HG03469 (cell line): ENCODE data around the gene BTN3A1.
"Not testable (repeated sequence)": the region's sequence is repeated elsewhere in the genome, so short reads cannot be mapped to it uniquely, and the experiment has no call there.

Experiments
- ATAC-seq: cut with Tn5 transposase; IDR thresholded peaks from one replicate; pipeline ENCODE4 v1.9.1; 2021; ENCODE audit warnings: mild to moderate bottlenecking, moderate library complexity, moderate number of reproducible peaks; ENCODE audit not compliant: unreplicated experiment

The BTN3A1 gene

GRCh38 chr6:26412954-26413353 is 10.9 kb downstream of the BTN3A1 start:
- ATAC-seq: no peak

- ATAC-seq: no peak
Measured at GRCh38 chr6:26414281-26414680, 12.2 kb downstream of the BTN3A1 start.

GRCh38 chr6:26415036-26415614 is 13.1 kb downstream of the BTN3A1 start:
- ATAC-seq: no peak

GRCh38 chr6:26415791-26416190 is 13.7 kb downstream of the BTN3A1 start:
- ATAC-seq: no peak

- ATAC-seq: no peak
Measured at GRCh38 chr6:26416288-26416687, 14.2 kb downstream of the BTN3A1 start.

- ATAC-seq: not testable (repeated sequence)
Measured at GRCh38 chr6:26418077-26418476, 16.0 kb downstream of the BTN3A1 start.

GRCh38 chr6:26418795-26419194 is 16.7 kb downstream of the BTN3A1 start:
- not testable (repeated sequence) for ATAC-seq

GRCh38 chr6:26420688-26421171 is 18.7 kb downstream of the BTN3A1 start:
- no peak for ATAC-seq

GRCh38 chr6:26421259-26422144 is 19.4 kb downstream of the BTN3A1 start:
- peak; percentile 73 for ATAC-seq

GRCh38 chr6:26422329-26422728 is 20.3 kb downstream of the BTN3A1 start:
- ATAC-seq: no peak

GRCh38 chr6:26426691-26427450 is 24.8 kb downstream of the BTN3A1 start:
- no peak for ATAC-seq

- ATAC-seq: no peak
Measured at GRCh38 chr6:26427451-26427809, 25.4 kb downstream of the BTN3A1 start.

GRCh38 chr6:26428206-26428605 is 26.1 kb downstream of the BTN3A1 start:
- no peak for ATAC-seq

GRCh38 chr6:26430787-26431186 is 28.7 kb downstream of the BTN3A1 start:
- no peak for ATAC-seq

- ATAC-seq: no peak
Measured at GRCh38 chr6:26431258-26432172, 29.4 kb downstream of the BTN3A1 start.

- ATAC-seq: no peak
Measured at GRCh38 chr6:26432627-26433201, 30.6 kb downstream of the BTN3A1 start.

- ATAC-seq: not testable (repeated sequence)
Measured at GRCh38 chr6:26433680-26434079, 31.6 kb downstream of the BTN3A1 start.

GRCh38 chr6:26436018-26436417 is 33.9 kb downstream of the BTN3A1 start:
- no peak for ATAC-seq

- ATAC-seq: no peak
Measured at GRCh38 chr6:26437550-26437949, 35.5 kb downstream of the BTN3A1 start.

- ATAC-seq: no peak
Measured at GRCh38 chr6:26438000-26438399, 35.9 kb downstream of the BTN3A1 start.
